ENCODE data around the gene COL25A1.

COL25A1 gene

DNA sequence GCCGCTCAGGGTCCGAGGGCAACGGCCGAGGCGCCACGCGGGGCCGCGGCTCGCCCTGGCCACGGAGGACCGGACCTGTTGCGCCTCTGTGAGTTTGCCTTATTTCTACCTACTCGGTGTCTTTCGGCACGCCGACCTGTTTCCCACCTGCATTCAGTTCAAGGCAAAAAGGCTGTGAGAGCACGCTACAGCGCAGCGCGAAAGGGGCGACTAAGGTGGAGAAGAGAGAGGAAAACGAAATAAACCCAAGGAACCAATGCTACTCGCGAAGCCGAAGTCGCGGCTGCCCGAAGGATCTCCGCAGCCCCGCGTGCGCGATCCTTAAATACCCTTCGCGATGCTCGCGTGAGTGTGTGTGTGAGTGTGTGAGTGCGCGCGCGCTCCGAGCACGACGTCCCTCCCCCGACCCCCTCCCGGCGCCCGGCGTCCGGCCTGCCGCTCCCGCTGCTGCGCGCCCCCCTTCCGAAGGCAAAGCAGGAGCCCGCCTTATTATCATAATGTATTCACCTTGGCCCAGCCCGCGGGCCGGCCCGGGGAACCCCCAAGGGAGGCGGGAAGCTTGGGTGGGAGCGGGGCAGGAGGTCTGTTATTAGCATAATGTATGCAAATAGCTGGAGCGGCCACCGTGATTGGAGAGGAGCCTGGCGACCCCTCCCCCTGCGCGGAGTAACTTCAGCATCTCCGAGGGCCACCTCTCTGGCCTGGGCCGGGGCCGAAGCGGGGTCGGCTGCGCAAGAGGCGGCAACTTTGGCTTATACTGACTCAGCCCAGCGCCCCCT lies at the start of gene COL25A1:
TSS of gene COL25A1 (minus strand) at position 298 of the 779 bp plus-strand sequence.
- no peak for DNase-seq

DNA sequence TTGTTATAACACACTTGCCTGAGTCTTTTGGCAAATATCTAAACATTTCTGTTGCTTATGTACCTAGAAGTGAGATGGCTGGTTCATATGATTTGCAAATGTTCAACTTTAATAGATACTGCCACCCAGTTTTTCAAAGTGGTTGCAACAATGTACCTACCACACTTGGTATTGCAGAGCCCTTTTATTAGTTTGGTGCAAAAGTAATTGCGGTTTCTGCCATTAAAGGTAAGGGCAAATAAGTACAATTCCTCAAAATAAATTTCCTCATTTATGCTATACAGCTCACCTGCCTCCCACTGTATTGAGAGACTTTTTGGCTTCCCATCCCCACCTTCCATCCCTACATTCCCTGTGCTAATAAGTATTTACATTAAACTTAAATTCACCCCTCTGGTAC lies 47.7 kb upstream of the COL25A1 start:
- DNase-seq = no peak

DNA sequence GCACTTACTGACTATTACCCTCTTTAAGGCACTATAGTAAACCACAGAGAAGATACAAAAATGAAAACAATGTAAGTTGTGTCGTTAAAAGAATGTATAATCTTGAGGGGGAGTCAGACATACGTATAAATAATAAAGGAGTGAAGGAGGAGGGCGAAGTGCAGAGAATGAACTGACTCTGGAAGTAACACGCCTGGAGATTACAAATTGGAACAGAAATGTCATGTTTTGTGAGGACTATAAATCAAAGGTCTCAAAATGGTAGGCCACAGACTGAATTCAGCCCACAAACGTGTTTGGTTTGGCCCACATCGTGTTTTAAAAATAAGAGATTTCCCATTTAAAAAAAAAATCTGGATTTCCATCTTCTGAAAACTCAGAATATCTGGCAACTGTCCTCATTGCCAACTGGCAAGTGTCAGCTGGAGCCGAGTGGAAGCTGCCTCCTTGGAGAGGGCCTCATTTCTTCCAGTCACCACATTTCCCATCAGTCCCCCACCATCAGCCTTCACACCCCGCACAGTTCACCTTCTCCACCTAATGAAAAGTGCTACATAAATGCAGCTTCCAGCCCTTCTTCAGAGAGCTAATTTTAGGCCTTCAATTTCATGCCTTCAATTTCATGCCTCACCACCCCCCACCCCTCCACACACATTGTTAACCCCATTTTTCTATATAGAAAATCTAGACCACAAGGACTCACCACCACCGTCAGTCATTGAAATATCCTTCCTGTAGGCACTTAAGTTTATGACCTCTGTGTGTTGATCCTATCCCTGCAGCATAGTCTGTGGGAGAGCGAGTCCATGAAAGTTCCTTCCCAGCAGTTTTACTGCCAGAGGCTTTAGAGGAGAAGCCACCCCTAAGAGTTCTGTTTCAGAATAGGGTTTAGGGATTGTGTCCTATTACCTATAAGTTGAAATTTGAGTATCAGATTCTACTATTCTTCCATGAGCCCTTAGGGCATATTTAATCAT lies 32.0 kb upstream of the COL25A1 start:
- DNase-seq = no peak

DNA sequence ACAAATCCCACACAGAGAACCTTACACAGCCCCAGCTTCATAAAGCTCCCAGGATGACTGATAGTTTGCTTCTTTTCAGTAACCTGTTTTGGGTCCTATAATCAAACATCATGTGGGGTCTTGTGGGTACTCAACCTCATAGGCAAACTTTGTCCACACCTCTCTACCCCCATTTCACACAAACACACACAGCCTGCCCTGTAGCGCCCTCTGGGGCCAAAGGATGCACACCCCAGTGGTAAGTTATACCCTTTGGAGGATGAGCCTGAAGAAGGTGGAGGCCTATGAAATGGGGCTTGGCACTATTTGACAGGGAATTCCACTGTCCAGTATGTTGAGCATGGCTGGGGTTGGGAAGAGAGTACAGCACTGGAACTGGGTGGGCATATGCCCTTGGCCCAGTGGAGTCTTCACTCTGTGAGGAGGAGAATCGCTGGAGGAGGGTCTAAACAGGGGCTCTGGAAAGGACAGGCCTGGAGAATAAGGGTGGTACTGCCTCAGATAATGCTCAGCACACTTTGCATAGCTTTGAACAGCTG lies 30.5 kb upstream of the COL25A1 start:
- no peak for DNase-seq

DNA sequence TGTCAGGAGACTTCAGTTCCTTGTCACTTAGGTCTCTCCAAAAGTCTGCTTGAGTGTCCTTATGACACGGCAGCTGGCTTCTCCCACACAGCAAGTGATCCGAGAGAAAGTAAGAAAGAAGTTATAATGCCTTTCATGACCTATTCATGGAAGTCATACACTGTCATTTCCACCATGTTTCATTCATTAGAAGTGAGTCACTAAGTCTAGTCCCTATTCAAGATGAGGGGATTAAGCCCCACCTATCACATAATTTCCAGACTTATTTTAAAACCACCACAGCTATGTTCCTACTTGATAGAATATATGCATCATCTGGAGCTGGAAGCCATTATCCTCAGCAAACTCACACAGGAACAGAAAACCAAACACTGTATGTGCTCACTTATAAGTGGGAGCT lies 25.2 kb upstream of the COL25A1 start:
- no peak for DNase-seq

DNA sequence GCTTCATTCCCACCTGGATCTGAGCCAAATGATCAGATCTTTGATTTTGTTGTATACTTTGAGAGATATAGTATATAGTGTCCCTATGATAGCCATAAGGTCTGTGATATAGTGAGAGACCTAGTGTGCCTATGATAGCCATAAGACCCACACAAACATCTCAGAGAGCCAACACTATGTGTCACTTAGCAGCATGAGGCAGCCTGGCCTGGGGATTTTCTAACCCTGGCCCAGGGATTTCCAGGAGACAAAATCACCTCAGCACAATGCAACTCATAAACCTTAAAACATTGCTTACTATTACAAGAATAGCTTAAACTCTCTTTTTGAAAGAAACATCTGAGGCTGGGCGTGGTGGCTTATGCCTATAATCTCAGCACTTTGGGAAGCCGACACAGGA lies 23.2 kb upstream of the COL25A1 start:
- no peak for DNase-seq

DNA sequence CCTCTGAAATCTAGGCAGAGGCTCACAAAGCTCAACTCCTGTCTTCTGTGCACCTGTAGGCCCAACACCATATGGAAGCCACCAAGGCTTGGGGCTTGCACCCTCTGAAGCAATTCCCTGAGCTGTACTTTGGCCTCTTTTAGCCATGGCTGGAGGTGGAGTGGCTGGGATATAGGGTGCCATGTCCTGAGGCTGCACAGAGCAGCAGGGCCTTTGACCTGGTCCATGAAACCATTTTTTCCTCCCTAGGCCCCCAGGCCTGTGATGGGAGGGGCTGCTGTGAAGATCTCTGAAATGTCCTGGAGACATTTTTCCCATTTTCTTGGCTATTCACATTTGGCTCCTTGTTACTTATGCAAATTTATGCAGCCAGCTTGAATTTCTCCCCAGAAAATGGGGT lies 20.9 kb upstream of the COL25A1 start:
- no peak for DNase-seq

DNA sequence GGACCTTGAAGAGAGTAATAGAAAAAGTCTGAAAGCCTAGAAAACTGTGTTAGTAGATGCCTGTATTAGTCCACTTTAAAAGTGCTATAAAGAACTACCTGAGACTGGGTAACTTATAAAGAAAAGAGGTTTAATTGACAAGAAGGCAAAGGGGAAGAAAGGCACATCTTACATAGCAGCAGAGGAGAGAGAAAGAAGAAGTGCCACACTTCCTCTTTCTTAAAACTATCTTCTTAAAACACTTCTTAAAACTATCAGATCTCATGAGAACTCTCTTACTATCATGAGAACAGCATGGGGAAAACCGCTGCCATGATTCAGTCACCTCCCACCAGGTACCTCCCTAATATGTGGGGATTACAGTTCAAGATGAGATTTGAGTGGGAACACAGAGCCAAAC lies 18.8 kb upstream of the COL25A1 start:
- no peak for DNase-seq

DNA sequence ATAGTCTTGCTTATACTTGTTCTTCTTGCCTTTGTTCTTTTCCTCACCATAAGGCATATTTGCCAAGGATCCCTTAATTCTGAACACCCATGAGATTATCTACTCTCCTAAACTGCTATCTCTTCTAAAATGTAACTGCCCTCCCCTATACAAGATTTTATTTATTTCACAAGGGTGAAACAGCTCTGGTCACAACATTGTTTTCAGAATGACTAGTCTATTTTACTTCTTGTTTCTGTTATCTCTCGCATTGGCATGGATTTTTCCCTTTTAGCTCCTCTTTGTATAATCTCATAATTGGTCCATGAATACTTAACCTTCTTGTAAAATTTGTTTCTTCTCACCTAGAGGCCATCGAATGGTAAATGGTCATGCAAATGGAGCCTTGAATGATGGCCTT lies 17.2 kb upstream of the COL25A1 start:
- no peak for DNase-seq

DNA sequence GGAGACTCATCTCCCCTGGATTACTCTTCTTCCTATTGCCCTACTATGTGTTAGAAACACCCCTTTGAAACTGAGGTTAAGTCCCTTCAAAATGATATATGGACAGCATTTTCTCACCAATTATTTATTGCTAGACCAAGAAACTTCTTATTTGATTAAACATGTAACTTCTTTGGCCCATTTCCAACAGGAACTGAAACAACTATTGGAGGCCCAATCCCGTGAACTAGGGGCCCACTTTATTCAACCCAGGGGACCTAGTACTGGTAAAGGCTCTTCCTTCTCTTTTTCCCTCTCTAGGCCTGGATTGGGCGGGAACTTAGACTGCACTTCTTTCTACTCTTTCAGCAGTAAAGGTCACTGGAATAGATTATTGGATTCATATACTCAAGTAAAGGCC lies 16.7 kb upstream of the COL25A1 start:
- DNase-seq = no peak

DNA sequence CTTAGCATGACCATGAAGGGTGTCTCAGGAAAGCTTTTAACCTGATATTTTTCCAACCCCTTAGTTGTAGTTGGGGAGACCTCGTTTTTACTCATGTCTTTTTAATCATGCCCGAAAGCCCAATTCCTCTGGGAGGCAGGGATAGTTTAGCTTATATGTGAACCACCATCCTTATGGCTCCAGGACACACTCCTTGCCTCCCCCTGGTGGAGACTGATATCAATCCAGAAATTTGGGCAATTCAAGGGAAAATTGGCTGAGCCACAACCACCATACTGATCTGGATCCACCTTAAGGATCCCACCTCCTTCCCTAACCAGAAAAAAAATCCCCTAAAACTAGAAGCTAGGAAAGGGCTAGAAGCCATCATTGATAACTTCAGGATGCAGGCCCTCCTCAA lies 13.4 kb upstream of the COL25A1 start:
- DNase-seq = no peak

DNA sequence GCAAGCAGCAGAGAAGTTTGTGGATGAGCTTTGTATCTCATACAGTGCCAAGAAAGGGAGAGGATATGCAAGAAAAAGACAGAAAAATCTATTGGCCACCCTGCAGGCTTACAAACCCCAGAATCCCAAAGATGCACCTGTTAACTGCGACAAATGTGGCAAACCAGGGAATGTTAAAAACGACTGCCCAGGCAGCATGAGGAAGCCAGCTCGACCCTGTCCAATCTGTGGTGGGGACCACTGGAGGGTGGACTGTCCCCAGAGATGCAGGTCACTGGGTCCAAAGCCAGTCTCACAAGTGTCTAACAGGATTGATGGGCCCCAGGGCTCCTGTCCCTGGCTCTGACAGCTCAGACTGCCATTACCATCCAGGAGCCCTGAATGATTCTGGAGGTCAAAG lies 12.9 kb upstream of the COL25A1 start:
- no peak for DNase-seq

DNA sequence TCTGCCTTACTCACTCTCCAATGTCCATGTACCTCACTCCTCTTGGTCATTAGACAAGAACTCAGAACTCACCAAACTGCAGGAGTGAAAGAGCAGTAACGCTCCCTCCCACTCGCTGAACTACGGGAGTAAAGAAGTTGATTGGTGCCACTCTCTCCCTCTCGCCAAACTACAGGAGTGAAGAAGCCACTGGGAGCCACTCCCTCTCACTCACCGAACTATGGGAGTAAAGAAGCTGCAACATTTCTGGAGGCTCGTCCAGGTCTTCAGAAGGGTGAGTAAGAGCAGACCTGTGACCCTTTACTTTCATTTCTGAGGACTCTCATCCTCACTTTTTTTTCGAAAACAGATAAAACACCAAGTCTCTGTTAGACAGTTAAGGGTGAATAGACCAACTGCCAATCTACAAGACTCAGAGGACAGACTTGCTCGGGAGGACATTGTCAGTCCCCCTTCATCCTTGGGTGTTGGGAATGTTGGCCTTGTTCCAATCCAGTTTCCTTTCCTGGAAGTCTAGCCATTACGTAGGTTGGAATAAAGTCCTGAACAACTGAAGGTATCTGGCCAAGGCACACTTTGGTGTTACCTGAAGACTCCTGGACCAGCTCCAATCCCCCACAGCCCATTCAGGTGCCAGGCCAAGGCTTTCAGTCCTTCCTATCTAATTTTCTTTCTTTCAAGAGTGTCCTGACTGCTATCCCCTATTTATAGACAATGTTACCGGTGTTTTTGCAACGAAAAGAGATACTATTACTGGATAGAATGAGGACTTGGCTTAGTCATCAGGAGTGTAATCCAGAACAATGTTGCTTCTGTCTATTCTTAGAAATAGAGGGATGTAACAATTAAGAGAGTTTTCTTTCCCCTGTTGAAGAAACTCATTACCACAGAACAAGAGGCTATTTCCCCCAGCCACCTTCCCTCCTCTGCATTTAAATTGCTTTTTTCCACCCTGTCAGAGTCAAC lies 11.0 kb upstream of the COL25A1 start:
- DNase-seq = no peak

DNA sequence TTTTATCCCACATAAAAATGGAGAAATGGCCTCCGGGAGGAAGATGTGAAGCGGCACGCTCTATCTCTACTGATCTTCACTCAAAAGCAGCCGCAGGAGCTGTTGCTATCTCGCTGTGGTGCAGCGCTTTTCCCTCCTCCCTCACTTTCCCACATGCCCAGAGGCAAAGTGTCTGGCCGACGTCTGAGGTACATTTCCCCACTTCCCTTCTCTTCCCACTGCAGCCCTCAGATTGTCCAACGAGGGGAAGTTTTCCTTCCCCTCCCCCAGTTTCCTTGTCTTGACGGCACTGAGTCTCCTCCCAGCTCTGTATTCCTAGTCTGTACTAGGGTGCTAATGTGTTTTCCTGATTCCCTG lies 660 bp upstream of the COL25A1 start:
- no peak for DNase-seq

DNA sequence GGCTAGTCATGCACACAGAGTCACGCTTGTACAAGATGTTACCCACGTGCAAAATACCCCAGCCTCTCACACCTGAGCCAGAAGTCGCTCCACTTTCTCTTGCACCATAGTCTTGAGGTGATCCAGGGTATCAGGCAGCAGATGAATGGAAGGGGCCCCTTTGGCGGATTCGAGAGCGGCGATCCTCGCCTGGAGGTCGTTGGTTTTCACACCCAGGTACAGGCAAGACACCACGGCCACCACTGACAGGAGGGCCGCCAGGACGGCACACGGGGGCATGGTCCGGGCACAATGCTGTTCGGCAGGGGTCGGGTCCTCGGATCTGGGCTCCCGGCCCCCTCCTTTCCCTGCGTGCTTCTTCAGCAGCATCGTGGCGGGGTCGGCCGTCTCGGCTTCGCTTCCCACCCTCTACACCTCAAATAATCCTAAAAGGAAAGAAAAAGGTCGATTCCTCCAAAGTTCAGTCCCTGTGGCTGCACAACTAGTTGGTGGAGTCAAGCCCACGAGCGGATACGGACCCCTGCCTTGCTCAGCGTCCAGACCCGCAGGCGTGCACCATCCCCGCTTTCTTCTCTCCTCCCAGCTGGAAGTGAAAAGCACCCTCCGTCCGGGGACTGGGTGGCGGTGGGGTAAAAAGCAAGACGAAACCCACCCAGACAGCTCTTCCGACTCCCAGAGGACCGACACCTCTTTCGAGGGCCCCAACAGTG lies 652 bp downstream of the COL25A1 start:
- no peak for DNase-seq

DNA sequence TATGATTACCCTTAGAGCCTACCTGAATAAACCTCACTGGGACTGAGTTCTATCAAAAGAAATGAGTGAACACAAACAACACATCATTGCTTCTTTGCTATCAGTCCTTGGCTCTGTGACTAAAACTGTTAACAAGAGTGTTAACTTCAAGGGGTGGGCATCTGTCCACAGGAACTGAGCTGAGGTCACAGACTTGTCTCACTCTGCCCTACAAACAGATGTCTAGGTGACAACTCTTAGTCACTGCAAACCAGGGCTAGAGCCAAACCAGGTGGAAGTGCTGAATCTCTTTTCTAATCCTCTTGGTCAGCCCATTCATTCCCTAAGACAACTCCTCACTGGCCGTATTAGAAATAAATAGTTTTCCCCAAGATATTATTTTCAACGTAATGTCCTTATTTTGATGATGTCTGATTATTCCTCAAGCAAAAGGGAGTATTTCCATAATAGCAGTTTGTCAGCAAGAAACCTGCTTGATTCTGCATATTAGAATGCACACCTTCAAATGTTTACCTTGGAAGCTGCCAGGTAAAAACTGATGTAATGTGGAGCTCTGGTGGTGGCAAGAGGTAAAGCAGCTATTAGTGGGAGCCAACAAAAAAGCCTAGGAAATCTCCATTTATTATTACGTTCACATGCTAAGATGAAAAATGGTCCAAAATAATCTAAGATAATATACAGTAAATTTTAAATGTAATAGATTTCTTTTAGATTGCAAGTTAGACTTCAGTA lies 4.0 kb downstream of the COL25A1 start:
- DNase-seq = no peak

DNA sequence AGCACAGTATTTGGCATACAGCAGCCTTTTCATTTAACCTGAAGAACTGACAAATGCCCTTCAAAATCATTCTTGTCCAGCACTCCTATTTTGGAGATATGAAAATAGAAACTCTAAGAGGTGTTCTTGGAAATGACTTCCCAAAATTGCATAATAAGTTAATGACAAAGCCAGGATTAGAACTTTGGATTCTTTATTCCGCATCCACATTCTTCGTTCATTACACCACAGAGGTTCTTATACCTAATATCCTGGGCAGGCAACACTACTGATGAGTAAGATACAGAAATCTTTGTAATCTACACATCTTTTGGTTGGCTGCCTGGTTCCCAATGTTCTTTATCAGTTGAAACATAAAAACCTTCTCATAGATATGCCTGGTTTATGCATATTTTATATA lies 5.9 kb downstream of the COL25A1 start:
- DNase-seq = no peak

DNA sequence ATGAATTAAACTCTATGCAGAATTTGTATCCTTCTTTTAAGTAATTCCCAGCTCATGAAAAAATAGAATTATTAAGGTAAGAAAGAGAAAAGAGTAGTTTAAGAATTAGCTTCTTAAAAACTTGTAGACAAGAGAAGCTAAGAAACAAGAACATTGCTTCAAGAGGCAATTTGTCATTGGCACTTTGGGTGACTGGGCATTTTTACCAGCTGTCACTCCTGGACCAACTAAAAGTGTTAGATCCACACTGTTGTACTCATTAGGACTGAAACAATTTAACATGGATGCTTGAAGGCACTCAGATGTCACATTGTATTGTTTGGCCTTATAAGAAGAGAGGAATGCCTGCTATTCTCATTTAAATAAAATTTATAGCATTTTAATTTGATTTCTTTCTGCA lies 7.4 kb downstream of the COL25A1 start:
- DNase-seq = no peak

DNA sequence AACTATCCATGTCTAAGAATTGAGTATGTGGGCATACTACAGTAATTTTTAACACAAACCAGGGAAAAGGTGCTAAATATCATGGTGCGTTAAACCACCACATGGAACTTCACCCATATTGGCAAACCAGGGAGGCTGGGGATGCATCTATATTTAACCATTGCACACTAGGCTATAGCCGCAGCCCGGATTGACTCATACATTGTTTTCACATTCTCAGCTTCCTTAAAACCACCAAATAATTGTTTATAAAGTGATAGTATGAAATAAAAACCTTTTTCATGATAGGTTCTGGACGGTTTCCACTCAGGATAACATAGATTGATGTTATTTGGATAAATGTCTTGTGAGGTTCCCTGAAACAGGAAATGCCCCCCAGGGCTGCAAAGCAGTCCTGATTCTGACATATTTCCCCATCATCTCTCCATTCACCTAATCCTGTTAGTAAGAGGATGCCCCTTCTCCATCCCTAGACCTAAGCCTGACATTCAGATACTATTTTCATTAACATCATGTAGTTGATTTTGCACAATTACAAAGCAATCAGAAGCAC lies 7.9 kb downstream of the COL25A1 start:
- DNase-seq = no peak

DNA sequence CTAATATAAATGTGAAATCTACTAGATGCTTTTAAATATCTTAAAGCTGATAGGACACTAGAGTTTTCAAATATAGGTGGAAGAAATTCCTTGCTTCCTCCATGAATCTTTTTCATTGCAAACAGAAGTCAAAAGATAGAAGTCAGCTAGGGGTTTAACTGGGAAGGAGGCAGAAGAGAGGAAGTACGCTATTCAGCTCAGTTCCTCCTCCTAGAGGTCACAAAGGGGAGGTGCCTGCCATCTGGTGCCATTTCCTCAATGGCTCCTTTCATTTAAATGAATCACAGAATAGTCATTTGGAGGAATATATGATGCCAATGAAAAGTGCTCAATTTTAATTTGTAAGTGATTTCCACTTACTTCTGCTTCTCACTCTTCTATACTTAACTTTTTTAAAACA lies 8.5 kb downstream of the COL25A1 start:
- DNase-seq = no peak

DNA sequence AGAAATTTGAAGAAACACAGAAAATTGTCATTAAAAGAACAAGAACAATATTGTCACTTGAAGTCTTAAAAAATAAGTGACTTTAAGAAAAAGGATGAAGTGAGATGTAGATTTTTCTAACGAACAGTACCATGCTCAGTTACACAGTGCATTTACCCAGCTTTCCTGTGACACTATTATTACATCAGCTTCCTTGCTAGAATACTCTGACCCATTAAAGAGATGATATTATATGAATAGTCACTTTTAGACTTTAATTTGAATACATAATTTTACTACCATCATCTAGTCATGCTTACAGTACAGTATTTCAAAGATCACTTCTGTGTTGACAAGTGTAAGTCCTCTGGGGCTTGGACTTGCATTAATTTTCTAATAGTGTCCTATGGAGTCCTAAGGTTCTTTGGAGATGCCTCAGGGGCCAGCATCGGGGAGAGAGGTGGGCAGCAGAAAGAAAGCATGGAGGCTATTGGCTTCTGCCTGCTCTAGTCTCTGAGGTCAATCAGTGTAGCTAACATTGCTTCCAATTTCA lies 10.7 kb downstream of the COL25A1 start:
- no peak for DNase-seq

All from NK-92 treated with Interleukin-12 subunit alpha and Interleukin-12 subunit beta, amount 100 ng/mL, for 24 hours (cell line).